GM18519 (cell line): ENCODE measurements around the gene SMOC1.

ENCODE experiments used
- ATAC-seq: cut with Tn5 transposase; IDR thresholded peaks from one replicate; pipeline ENCODE4 v1.9.1; 2021; ENCODE audit warnings: mild to moderate bottlenecking, moderate library complexity; ENCODE audit not compliant: unreplicated experiment, low FRiP score

The SMOC1 gene

GRCh38 chr14:70004791-70005190 lies 125.6 kb downstream of the SMOC1 start:
- no peak for ATAC-seq

GRCh38 chr14:70005281-70005805 lies 126.1 kb downstream of the SMOC1 start:
- ATAC-seq = no peak

DNA sequence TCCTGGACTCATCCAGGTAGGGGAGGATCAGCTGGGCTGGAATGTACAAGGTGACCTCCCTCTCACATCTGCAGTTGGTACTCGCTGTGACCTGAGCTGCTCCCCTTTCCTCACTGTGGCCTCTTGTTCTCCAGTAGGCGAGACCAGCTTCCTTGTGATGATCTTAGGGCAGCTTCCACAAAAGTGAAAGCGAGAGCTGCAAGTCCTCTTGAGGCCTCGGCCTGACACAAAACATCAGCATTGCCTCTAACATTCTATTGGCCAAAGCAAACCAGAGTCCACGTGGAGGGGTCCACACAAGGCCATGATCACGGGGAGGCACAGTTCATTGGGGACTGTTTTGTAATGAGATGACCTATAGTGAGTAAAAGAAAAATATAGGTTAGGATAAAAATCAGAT lies 127.5 kb downstream of the SMOC1 start:
- ATAC-seq = no peak

- no peak for ATAC-seq
Observed at GRCh38 chr14:70008284-70009262, 129.4 kb downstream of the SMOC1 start.

DNA sequence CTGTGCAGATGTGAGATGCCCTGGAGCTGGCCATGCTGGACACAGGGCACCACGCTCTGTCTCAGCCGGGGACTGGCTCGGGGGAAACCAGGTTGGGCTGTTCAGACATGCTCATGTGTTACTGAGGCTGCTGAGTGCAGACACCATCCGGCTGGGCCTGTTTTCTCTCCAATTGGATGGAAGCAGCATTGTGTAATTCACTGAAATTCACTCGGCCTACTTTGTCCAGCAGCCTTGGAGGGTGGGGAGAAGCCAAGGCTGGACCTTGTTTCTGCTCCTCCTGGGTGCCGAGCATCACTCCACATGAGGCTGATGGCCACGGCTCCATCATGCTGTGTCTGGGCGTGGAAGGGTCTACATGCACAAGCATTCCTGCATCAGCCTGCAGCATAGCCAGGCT lies 130.7 kb downstream of the SMOC1 start:
- ATAC-seq = no peak

- ATAC-seq = no peak
Observed at GRCh38 chr14:70011098-70011497, 131.9 kb downstream of the SMOC1 start.

GRCh38 chr14:70011708-70012107 lies 132.5 kb downstream of the SMOC1 start:
- no peak for ATAC-seq

GRCh38 chr14:70013271-70013873 lies 134.2 kb downstream of the SMOC1 start:
- no peak for ATAC-seq

DNA sequence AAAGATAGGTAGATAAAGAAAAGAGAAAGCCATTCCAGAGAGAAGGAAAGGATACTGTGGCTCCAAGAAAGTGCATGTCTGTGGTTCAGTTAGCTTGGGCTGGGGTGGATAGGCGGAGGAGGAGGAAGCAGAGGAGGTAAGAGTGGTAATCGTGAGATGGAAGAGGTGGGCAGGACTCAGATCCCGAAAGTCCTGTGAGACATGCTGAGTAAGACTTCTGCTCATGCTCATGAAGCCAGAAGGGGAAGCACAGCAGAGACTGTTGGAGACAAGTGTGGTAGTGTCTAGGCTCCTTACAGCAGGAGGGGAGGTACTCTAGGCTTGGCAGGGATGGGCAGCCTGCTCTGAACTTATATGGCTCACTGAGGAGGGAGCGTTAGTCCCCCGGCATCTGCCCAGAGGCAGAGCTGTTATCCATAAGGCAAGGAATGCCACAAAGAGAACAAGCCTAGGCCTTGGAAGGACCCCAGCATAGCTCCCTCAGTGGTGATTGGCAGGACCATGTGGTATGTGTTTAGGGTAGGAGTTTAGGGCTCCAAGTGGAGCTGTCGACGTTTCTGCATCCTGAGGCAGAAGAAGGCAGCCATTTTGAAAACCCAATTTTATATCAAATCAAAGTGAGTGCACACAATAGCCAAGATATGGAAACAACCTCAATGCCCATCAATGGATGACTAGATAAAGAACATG lies 135.3 kb downstream of the SMOC1 start:
- ATAC-seq = no peak

GRCh38 chr14:70018230-70018629 lies 139.0 kb downstream of the SMOC1 start:
- ATAC-seq = no peak

DNA sequence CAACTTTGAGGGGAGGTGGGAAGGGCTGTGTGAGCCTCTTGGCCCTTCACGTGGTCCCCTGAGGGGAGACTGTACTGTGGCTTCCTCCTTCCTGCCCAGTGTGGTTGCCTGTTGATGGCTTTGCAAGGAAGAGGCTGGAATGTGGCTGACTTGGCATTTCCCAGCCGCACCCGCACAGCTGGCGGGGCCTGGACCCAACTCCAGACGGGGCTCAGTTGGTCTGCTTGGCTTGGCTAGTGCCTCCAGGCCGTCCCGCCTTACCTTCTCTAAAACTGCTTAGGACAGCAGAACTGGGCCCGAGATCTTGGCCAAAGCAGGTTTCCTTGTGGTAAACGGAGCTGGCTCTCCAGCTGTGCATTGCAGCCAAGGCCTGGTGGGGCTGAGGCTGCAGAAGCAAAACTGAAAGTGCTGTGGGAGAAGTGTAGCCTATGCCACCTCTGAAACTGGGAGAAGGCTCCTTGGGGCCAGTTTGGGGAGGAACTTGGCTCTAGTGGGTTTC lies 139.5 kb downstream of the SMOC1 start:
- no peak for ATAC-seq

- ATAC-seq = no peak
Observed at GRCh38 chr14:70019695-70020094, 140.5 kb downstream of the SMOC1 start.

- ATAC-seq = no peak
Observed at GRCh38 chr14:70020352-70021170, 141.3 kb downstream of the SMOC1 start.

DNA sequence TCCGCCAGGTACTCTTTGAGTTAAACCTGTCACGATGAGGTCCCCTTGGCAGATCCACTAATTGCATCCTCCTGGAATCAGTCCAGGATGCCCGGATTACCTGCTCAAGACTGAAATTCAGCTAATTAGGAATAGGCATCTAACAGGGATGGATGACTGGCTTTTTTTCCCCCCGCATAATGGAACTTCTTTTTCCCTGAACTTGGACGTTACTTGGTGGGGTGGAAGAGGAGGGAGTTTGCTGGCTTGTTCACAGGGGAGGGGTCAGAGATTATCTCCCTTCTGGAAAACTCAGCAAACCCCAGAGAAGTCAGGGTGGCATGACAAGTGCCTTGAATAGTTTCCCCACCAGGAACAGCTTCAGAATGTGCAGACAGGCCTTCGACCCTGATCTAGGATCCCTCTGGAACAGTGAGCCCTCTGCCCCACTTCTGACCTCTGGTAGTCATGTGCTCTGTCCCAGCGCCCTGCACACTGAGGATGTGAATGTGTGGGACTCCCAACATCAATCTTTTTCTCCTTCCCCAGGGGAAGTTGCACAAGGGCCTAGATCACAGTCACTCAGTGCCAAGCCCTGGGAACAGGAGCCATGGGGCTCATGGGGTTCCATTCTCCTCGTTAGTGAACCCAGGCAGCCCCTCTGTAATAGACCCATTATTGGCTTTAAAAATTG lies 142.5 kb downstream of the SMOC1 start:
- no peak for ATAC-seq

DNA sequence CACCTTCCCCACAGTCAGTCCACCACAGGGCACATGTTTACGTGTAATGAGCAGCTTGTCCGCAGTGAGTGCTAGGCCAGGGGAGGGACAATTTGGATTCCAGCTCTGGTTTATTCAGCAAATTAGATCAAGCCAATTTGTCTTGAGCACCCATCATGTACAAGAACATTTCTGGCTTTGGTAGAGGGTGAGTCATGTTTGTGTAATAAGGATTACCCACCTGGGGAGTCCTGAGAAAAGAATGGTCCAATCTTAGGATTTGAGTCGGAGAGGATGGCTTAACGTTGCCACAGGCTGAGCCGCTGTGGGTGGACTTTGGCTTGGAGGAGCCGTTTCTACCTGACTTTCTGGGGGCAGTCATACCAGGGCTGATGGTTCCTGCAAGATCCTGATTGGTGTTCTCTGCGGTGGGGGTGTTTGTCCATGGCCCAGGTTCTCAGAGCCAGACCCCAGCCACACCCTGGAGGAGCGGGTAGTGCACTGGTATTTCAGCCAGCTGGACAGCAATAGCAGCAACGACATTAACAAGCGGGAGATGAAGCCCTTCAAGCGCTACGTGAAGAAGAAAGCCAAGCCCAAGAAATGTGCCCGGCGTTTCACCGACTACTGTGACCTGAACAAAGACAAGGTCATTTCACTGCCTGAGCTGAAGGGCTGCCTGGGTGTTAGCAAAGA lies 143.7 kb downstream of the SMOC1 start:
- ATAC-seq = no peak

DNA sequence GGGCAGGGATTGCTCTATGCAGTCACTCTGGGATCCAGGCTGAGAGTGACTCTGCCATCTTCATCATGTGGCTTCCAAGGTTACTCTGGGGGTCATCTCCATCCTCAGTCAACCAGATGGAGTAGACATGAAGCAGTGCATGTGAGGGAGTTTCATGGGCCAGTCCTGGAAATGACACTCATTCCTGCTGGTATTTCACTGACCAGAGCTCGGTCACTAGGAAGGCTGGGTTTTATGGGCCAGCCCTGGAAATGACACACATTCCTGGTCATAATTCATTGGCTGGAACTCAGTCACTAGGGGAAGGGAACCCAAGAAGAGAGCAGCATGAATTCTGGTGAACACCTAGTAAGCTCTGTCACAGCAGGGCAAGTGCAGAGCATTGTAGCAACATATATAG lies 144.7 kb downstream of the SMOC1 start:
- ATAC-seq = no peak

DNA sequence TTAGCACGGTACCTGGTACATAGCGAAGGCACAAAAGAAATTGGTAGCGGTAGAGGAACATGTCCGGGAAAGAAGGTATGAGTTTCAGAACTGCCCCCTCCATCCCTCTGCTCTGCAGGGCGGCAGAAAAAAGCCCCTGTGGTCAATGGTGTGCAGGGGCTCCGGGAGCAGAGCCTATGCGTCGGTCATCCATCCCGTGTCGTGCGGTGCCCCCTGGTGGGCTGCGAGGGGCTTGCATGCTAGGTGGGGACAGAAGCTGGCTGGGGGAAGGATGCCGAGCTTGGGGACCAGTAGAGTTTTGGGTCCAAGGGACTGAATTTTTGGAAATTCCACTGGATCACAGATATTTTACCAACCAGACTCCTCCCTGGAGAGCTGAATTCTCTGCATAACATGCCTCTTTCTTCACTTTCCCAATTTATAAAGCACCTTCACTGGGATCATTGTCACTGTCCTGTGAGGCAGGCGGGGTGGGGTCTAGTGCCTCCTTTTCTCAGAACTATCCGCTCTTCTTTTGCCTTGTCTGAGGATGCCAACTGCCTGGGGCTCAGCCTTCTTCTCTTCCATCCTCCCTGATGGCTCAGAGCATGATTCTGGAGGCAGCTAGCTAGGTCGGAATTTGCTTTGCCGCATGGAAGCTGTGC lies 148.7 kb downstream of the SMOC1 start:
- no peak for ATAC-seq

- ATAC-seq = no peak
Observed at GRCh38 chr14:70029296-70030132, 150.3 kb downstream of the SMOC1 start.
